ENCODE results near the gene CREG1. TPM values are rescaled to one million over a fixed set of nuclear protein-coding genes. Genes with fewer than 3 reads are reported as not detected.

Gene CREG1
- polyA plus RNA-seq, 1 donor from 2014 or later, result 62.9 TPM

- H3F3A ChIP-seq (ENCODE audit: insufficient read depth, low read length, poor library complexity, severe bottlenecking), result no peaks in the 10 kb centered on the region
These were observed 12.4 kb upstream of the CREG1 start for GRCh38 chr1:167565922-167566321.

GRCh38 chr1:167564612-167565270 lies 11.2 kb upstream of the CREG1 start:
- no peaks in the 10 kb centered on the region for H3K9me2 ChIP-seq (ENCODE audit: insufficient read depth, low read length)
- no peaks in the 10 kb centered on the region for H3K27me3 ChIP-seq (ENCODE audit: insufficient read depth, low read depth, low read length)
- H3K9ac ChIP-seq (ENCODE audit: low read length), result no peak overlapping the region
- H3K27ac ChIP-seq (ENCODE audit: low read length), result no peak overlapping the region
- no peaks in the 10 kb centered on the region for H3K36me3 ChIP-seq (ENCODE audit: insufficient read depth, low read length)
- H3K4me3 ChIP-seq (ENCODE audit: low read length), result no peak overlapping the region
- no peak overlapping the region for H3K4me2 ChIP-seq (ENCODE audit: low read length)
- H3K9me3 ChIP-seq (ENCODE audit: low read length), result no peaks in the 10 kb centered on the region
- H3K79me2 ChIP-seq (replicated peaks; ENCODE audit: insufficient read depth, low read length), result no peaks in the 10 kb centered on the region
- no peaks in the 10 kb centered on the region for H3F3A ChIP-seq (ENCODE audit: insufficient read depth, low read length, poor library complexity, severe bottlenecking)
- no peaks in the 10 kb centered on the region for H4K20me1 ChIP-seq (ENCODE audit: insufficient read depth)
- no peak overlapping the region for H2AFZ ChIP-seq (ENCODE audit: low read depth, low read length)
- no peak for TF ChIP-seq MXI1 (conservative IDR thresholded peaks at IDR 0.05; ENCODE audit: poor library complexity, severe bottlenecking)
- no peak for TF ChIP-seq RAD21 (conservative IDR thresholded peaks at IDR 0.05)
- no peak for TF ChIP-seq REST (IDR thresholded peaks at IDR 0.05; ENCODE audit: borderline replicate concordance)
- no peak for TF ChIP-seq CTCF (IDR thresholded peaks at IDR 0.05; ENCODE audit: poor library complexity, severe bottlenecking)
- no peak for TF ChIP-seq SMC3 (conservative IDR thresholded peaks at IDR 0.05; ENCODE audit: poor library complexity)
- no peak for TF ChIP-seq TAF1 (IDR thresholded peaks at IDR 0.05; ENCODE audit: low read depth)

More at GRCh38 chr1:167565922-167566321, 12.4 kb upstream of the CREG1 start:
- no peak overlapping the region for H3K4me3 ChIP-seq (ENCODE audit: low read length)
- H3K9ac ChIP-seq (ENCODE audit: low read length), result no peak overlapping the region
- no peak overlapping the region for H3K4me2 ChIP-seq (ENCODE audit: low read length)
- H2AFZ ChIP-seq (ENCODE audit: low read depth, low read length), result no peak overlapping the region
- H3K27me3 ChIP-seq (ENCODE audit: insufficient read depth, low read depth, low read length), result no peaks in the 10 kb centered on the region
- no peaks in the 10 kb centered on the region for H3K9me3 ChIP-seq (ENCODE audit: low read length)
- H4K20me1 ChIP-seq (ENCODE audit: insufficient read depth), result no peaks in the 10 kb centered on the region
- H3K79me2 ChIP-seq (replicated peaks; ENCODE audit: insufficient read depth, low read length), result no peaks in the 10 kb centered on the region
- H3K9me2 ChIP-seq (ENCODE audit: insufficient read depth, low read length), result no peaks in the 10 kb centered on the region
- no peaks in the 10 kb centered on the region for H3K36me3 ChIP-seq (ENCODE audit: insufficient read depth, low read length)
- no peak overlapping the region for H3K27ac ChIP-seq (ENCODE audit: low read length)
- TF ChIP-seq CTCF (IDR thresholded peaks at IDR 0.05; ENCODE audit: poor library complexity, severe bottlenecking) (no peak), SMC3 (conservative IDR thresholded peaks at IDR 0.05; ENCODE audit: poor library complexity) (no peak), TAF1 (IDR thresholded peaks at IDR 0.05; ENCODE audit: low read depth) (no peak), REST (IDR thresholded peaks at IDR 0.05; ENCODE audit: borderline replicate concordance) (no peak), RAD21 (conservative IDR thresholded peaks at IDR 0.05) (no peak), EZH2 (IDR thresholded peaks at IDR 0.05; ENCODE audit: borderline replicate concordance, insufficient read depth, low read length, poor library complexity, severe bottlenecking) (no peak), MXI1 (conservative IDR thresholded peaks at IDR 0.05; ENCODE audit: poor library complexity, severe bottlenecking) (no peak), EP300 (conservative IDR thresholded peaks at IDR 0.05; ENCODE audit: poor library complexity, severe bottlenecking) (no peak), POLR2AphosphoS5 (IDR thresholded peaks at IDR 0.05) (no peak)
